Activated naive CD4-positive, alpha-beta T cell treated with anti-CD3 and anti-CD28 coated beads, Interleukin-2, amount 50 U/mL, for 72 hours (primary cell): ENCODE data around the gene PPIP5K2. TPM values are rescaled to one million over a fixed set of nuclear protein-coding genes. Genes with fewer than 3 reads are reported as not detected.
"Not testable (repeated sequence)": the region's sequence is repeated elsewhere in the genome, so short reads cannot be mapped to it uniquely, and the experiment has no call there.

Experiments used
- ATAC-seq, 2 donors: fragments of 150-1000 bp; cut with Tn5 transposase; 2 replicates each; pipeline ENCODE4 v1.10.0; 2021; ENCODE audit warnings: mild to moderate bottlenecking in 2 of 2, moderate library complexity in 2 of 2
- DNase-seq, 2 donors: peaks; one replicate each; pipeline ENCODE4 v3.0.0; 2021 to 2022; ENCODE audit warnings: low spot score in 2 of 2
- H3K27ac Mint-ChIP-seq, 2 donors: one replicate each; pipeline ENCODE4 v1.8.0; 2022; ENCODE audit warnings: mild to moderate bottlenecking in 2 of 2, mixed read lengths in 2 of 2
- H3K36me3 Mint-ChIP-seq, 2 donors: one replicate each; pipeline ENCODE4 v1.8.0; 2022; ENCODE audit warnings: mixed read lengths in 2 of 2
- H3K9me3 Mint-ChIP-seq, 2 donors: one replicate each; pipeline ENCODE4 v1.8.0; 2022; ENCODE audit warnings: mixed read lengths in 2 of 2
- total RNA-seq, 2 donors: library from RNA; stranded (reverse); gene quantifications; one replicate each; pipeline ENCODE4 v1.2.3, GENCODE V29; 2022

The PPIP5K2 gene
- 10 to 100 TPM; 50.0 to 58.9 TPM for total RNA-seq

- ATAC-seq, result peak; percentile 92 to 94
- H3K9me3 Mint-ChIP-seq, result no peaks in the 10 kb centered on the region
These were observed at the start of gene PPIP5K2, which contains the start of gene GIN1 for GRCh38 chr5:103119765-103120606. PPIP5K2 (plus strand) TSS chr5:103120301; CDS start chr5:103129590, 9,289 bp downstream. GIN1 (minus strand) TSS chr5:103120138; CDS start chr5:103108707, 11,431 bp downstream.

GRCh38 chr5:103073500-103073899 lies 46.6 kb upstream of the PPIP5K2 start:
- peaks cover 38 to 44% of the 10 kb centered on the region in 2 donors for H3K9me3 Mint-ChIP-seq
- not testable (repeated sequence) for H3K27ac Mint-ChIP-seq, DNase-seq, ATAC-seq
- peaks cover 19 to 48% of the 10 kb centered on the region in 2 donors for H3K36me3 Mint-ChIP-seq

More at GRCh38 chr5:103119765-103120606, at the start of gene PPIP5K2, which contains the start of gene GIN1:
- Mint-ChIP-seq H3K27ac (peak within 1 kb of the TSS; percentile 97 to 99), H3K36me3 (peaks cover 11 to 34% of the 10 kb centered on the region in 2 donors)
- DNase-seq, result peak; percentile 96 to 97

- ATAC-seq, result no peak
These were observed 44.7 kb upstream of the PPIP5K2 start for GRCh38 chr5:103075442-103075841.

GRCh38 chr5:103079796-103080195 lies 40.3 kb upstream of the PPIP5K2 start:
- Mint-ChIP-seq H3K9me3 (peaks cover 61 to 64% of the 10 kb centered on the region in 2 donors), H3K36me3 (peaks cover 25 to 63% of the 10 kb centered on the region in 2 donors), H3K27ac (no peak overlapping the region)
- ATAC-seq (no peak), DNase-seq (no peak)

More at GRCh38 chr5:103075442-103075841, 44.7 kb upstream of the PPIP5K2 start:
- peaks cover 44 to 51% of the 10 kb centered on the region in 2 donors for H3K9me3 Mint-ChIP-seq
- no peak for DNase-seq
- peaks cover 19 to 55% of the 10 kb centered on the region in 2 donors for H3K36me3 Mint-ChIP-seq
- H3K27ac Mint-ChIP-seq, result no peak overlapping the region

GRCh38 chr5:103086547-103086946 lies 33.6 kb upstream of the PPIP5K2 start:
- H3K9me3 Mint-ChIP-seq, result peaks cover 32 to 37% of the 10 kb centered on the region in 2 donors
- ATAC-seq, result no peak
- H3K36me3 Mint-ChIP-seq, result peaks cover 48 to 50% of the 10 kb centered on the region in 2 donors
- DNase-seq, result no peak
- no peak overlapping the region for H3K27ac Mint-ChIP-seq

- H3K9me3 Mint-ChIP-seq, result peaks cover 9 to 13% of the 10 kb centered on the region in 2 donors
- ATAC-seq, result no peak
- H3K36me3 Mint-ChIP-seq, result peaks cover 44 to 45% of the 10 kb centered on the region in 2 donors
- no peak for DNase-seq
- H3K27ac Mint-ChIP-seq, result no peak overlapping the region
These were observed 30.8 kb upstream of the PPIP5K2 start for GRCh38 chr5:103089272-103089671.

DNA sequence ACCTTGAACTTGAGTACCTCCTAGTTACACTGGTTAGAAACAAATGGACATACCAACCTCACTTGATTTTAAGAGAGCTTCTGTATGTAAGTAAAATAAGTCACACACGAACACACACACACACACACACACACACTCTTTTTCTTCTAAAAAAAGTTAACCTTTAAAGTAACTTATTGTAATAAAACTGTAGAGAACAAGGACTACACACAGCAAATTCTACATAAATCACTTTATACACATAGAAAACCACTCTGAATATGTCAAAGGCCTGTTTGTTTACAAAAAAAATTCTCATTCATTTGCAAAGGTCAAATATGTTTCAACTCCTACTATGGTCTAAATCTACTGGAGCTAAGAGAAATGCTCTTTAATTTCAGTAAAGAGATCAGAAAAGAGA lies 29.3 kb upstream of the PPIP5K2 start:
- no peak for ATAC-seq
- no peak for DNase-seq
- Mint-ChIP-seq H3K27ac (no peak overlapping the region), H3K9me3 (peaks cover 6 to 7% of the 10 kb centered on the region in 2 donors), H3K36me3 (peaks cover 31 to 32% of the 10 kb centered on the region in 2 donors)

GRCh38 chr5:103092676-103093075 lies 27.4 kb upstream of the PPIP5K2 start:
- DNase-seq, result no peak
- no peak for ATAC-seq
- H3K27ac Mint-ChIP-seq, result no peak overlapping the region
- H3K36me3 Mint-ChIP-seq, result peaks cover 18 to 21% of the 10 kb centered on the region in 2 donors
- H3K9me3 Mint-ChIP-seq, result no peaks in the 10 kb centered on the region

GRCh38 chr5:103093727-103094126 lies 26.4 kb upstream of the PPIP5K2 start:
- ATAC-seq (no peak), DNase-seq (no peak)
- peaks cover 18 to 21% of the 10 kb centered on the region in 2 donors for H3K36me3 Mint-ChIP-seq
- H3K9me3 Mint-ChIP-seq, result no peaks in the 10 kb centered on the region
- H3K27ac Mint-ChIP-seq, result no peak overlapping the region

DNA sequence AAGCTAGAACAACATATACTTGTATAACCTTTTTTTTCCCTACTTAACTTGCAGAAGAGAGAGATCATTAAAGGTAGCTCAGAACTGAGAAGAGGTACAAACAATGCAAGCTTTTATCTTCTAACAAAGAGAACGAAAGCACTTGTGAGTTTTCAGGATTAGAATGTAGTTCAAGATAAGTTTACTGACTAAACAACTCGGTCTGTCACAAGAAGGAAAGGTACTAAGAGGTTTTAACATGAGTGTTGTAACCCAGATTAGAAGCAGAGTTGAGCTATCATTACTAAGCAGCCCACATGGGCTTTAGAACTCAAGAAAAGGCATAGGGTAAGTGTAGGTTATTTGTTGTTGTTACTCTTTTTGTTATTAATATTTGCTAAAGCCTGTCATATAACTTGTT lies 25.4 kb upstream of the PPIP5K2 start:
- no peaks in the 10 kb centered on the region for H3K9me3 Mint-ChIP-seq
- DNase-seq, result no peak
- no peak for ATAC-seq
- H3K36me3 Mint-ChIP-seq, result peaks cover 17 to 18% of the 10 kb centered on the region in 2 donors
- no peak overlapping the region for H3K27ac Mint-ChIP-seq

DNA sequence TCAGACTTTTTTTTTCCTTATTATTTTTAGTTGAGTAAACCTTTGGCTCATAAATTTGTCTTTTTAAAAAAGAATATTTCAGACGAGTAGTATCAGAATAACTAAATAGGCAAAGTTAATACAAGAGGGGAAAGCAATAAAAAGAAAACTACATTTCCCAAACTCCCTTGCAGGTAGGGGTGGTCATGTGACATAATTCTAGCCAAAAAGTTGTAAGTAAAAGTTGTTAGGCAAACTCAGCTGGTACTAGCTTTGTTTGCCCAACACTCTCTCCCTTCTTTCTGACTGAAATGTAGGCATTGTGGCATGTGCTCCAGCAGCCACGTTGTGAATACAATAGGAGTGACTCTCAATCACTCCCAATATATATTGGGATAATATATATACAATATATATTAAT lies 21.1 kb upstream of the PPIP5K2 start:
- no peak overlapping the region for H3K27ac Mint-ChIP-seq
- peaks cover 1 to 4% of the 10 kb centered on the region in 2 donors for H3K36me3 Mint-ChIP-seq
- ATAC-seq (no peak), DNase-seq (no peak)
- no peaks in the 10 kb centered on the region for H3K9me3 Mint-ChIP-seq

GRCh38 chr5:103101079-103101750 lies 18.9 kb upstream of the PPIP5K2 start:
- ATAC-seq, result no peak
- no peak overlapping the region for H3K27ac Mint-ChIP-seq
- no peak for DNase-seq
- H3K36me3 Mint-ChIP-seq, result peaks cover 0 to 4% of the 10 kb centered on the region in 2 donors
- H3K9me3 Mint-ChIP-seq, result no peaks in the 10 kb centered on the region

DNA sequence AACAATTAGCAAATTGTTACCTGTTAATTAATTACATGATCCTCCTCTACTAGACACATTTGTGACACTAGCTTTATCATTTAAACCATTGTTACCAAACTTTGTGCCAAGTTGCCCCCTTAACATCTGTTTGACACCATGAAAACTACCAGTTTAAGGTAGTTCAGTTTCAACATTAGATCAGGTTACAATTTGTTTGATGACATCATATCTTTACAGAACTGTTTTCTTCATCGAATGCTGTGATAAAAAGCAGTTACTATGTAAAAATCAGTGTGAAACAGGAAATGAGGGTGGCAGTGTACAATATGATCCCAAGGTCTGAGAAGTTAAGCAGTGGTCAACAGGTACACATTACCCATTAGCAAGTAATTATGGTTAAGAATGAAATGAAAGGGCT lies 17.9 kb upstream of the PPIP5K2 start:
- no peak for ATAC-seq

DNA sequence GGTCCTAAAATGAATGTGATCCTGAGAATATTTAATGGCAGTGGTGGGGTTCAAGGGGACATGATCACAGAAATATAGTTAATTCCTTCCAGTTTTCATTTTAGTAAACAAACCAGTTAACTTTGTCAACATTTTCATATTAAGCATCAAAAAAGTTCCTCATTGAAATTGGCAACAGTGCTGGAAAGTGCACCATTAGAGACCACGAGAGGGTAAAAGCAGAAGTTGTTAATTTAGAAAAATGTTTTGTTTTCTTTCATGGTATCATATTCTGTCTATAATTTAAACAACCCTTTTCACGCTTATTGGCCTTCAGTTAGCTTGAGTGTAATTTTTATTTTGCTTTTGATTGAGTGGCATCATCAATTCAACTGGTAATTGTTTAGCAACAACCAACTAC lies 12.0 kb upstream of the PPIP5K2 start:
- peaks cover 0 to 14% of the 10 kb centered on the region in 2 donors for H3K36me3 Mint-ChIP-seq
- no peak overlapping the region for H3K27ac Mint-ChIP-seq
- DNase-seq, result no peak
- H3K9me3 Mint-ChIP-seq, result peaks cover 3 to 9% of the 10 kb centered on the region in 2 donors
- no peak for ATAC-seq

More for the DNA sequence above, 17.9 kb upstream of the PPIP5K2 start:
- no peak for DNase-seq
- peaks cover 0 to 4% of the 10 kb centered on the region in 2 donors for H3K36me3 Mint-ChIP-seq
- H3K27ac Mint-ChIP-seq, result no peak overlapping the region
- no peaks in the 10 kb centered on the region for H3K9me3 Mint-ChIP-seq

DNA sequence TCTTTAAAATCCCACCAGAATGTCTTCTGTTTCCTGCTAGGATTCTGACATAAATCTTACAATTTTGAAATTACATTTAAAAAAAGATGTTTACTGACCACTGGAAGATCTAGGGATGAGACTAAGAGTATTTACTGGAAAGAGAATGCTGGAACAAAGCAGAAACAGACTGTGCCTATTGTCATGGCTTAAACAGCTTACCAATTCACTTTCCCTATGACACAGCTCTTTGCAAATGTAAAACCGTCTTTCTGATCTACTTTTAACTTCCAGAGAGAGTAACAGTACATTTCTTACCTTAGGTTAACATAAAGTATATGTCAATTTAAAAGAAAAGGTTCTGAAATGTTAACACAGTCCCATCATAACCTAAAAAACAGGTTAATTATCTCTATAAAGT lies 10.8 kb upstream of the PPIP5K2 start:
- no peak overlapping the region for H3K27ac Mint-ChIP-seq
- DNase-seq (no peak), ATAC-seq (no peak)
- peaks cover 3 to 9% of the 10 kb centered on the region in 2 donors for H3K9me3 Mint-ChIP-seq
- peaks cover 0 to 14% of the 10 kb centered on the region in 2 donors for H3K36me3 Mint-ChIP-seq

GRCh38 chr5:103110403-103110802 lies 9.7 kb upstream of the PPIP5K2 start:
- H3K27ac Mint-ChIP-seq, result no peak overlapping the region
- H3K36me3 Mint-ChIP-seq, result peaks cover 4 to 14% of the 10 kb centered on the region in 2 donors
- DNase-seq, result no peak
- H3K9me3 Mint-ChIP-seq, result peaks cover 3 to 9% of the 10 kb centered on the region in 2 donors
- no peak for ATAC-seq

DNA sequence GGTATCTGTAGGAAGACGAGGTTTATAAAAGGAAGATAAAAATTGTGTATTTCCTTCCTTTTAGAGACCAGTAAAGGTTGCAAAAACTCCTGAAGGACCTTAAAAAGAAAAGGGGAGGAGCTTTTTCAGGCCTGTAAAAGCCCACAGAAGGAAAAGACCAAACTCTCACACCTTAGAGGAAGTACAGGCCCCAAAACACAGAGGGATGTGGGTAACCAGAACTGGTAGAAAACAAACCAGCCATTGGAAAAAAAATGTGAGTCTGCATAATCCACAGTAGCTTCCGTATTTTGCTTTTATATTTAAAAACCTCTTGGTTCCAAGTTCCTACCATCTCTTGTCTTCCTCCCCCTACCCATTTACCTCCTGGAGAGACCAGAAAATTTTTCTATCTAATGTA lies 8.6 kb upstream of the PPIP5K2 start:
- DNase-seq, result no peak
- peak in 1 of 2 donors; percentile 70 for ATAC-seq
- H3K27ac Mint-ChIP-seq, result peak overlapping the region; percentile 29 to 34
- peaks cover 4 to 14% of the 10 kb centered on the region in 2 donors for H3K36me3 Mint-ChIP-seq
- H3K9me3 Mint-ChIP-seq, result peaks cover 3 to 9% of the 10 kb centered on the region in 2 donors
